Fibroblast of the aortic adventitia (primary cell): ENCODE measurements around the gene CDPF1. TPM values are rescaled to one million over a fixed set of nuclear protein-coding genes. Genes with fewer than 3 reads are reported as not detected.

ENCODE experiments used
- DNase-seq: peaks from one replicate; pipeline ENCODE4 v3.0.0-alpha.2; 2010; ENCODE audit warnings: low read depth
- H3K4me3 ChIP-seq: 2 replicates; pipeline ENCODE4 v1.5.1; 2011; ENCODE audit warnings: low read depth, mild to moderate bottlenecking, control low read depth, low read length, moderate library complexity
- CTCF ChIP-seq: IDR thresholded peaks from 2 replicates; pipeline ENCODE4 v1.5.1; 2011; ENCODE audit warnings: mild to moderate bottlenecking, low read length, control low read depth, inconsistent platforms; ENCODE audit not compliant: insufficient read depth
- total RNA-seq: library from RNA; depleted of rRNA; stranded (reverse); fragments of >200 nt; gene quantifications from 2 replicates; pipeline ENCODE4 v1.2.3, GENCODE V29; 2012; ENCODE audit warnings: low replicate concordance

CDPF1 gene
- 0.74 and 7.7 TPM in 2 replicates for total RNA-seq

- TF ChIP-seq CTCF, result no peak
- DNase-seq, result peak; percentile 73
- peak within 1 kb of the TSS; percentile 82 for H3K4me3 ChIP-seq
Measured at GRCh38 chr22:46250035-46250782, at the start of gene CDPF1. TSS of gene CDPF1 (minus strand) at chr22:46250293. CDS start at chr22:46248284, 2,009 bp downstream.

GRCh38 chr22:46299101-46299500 is 49.0 kb upstream of the CDPF1 start:
- no peak overlapping the region for H3K4me3 ChIP-seq
- no peak for TF ChIP-seq CTCF
- DNase-seq, result no peak

- H3K4me3 ChIP-seq, result peak overlapping the region; percentile 76
- DNase-seq, result peak; percentile 20
- no peak for TF ChIP-seq CTCF
Measured at GRCh38 chr22:46297151-46297812, 47.2 kb upstream of the CDPF1 start.

GRCh38 chr22:46296257-46297150 is 46.4 kb upstream of the CDPF1 start, which contains the start of gene GTSE1:
TSS of gene GTSE1 (plus strand) at chr22:46296870. CDS start at chr22:46297401, 531 bp downstream.
- peak; percentile 97 for DNase-seq
- H3K4me3 ChIP-seq, result peak within 1 kb of the TSS; percentile 76
- no peak for TF ChIP-seq CTCF

- peak overlapping the region; percentile 76 for H3K4me3 ChIP-seq
- DNase-seq, result no peak
- no peak for TF ChIP-seq CTCF
Measured at GRCh38 chr22:46295277-46295971, 45.3 kb upstream of the CDPF1 start.

- TF ChIP-seq CTCF, result no peak
- no peak for DNase-seq
- H3K4me3 ChIP-seq, result no peak overlapping the region
Measured at GRCh38 chr22:46294784-46295183, 44.7 kb upstream of the CDPF1 start.
